NCI-H345 (cell line): Measurements from ENCODE around the gene ACRBP.
A peak's percentile ranks its signal among the peaks of the same experiment; 100 is the strongest.

ENCODE experiments used
- DNase-seq: peaks from one replicate; lab custom pipeline; 2025; lab: John Stamatoyannopoulos, UW

ACRBP gene

DNA sequence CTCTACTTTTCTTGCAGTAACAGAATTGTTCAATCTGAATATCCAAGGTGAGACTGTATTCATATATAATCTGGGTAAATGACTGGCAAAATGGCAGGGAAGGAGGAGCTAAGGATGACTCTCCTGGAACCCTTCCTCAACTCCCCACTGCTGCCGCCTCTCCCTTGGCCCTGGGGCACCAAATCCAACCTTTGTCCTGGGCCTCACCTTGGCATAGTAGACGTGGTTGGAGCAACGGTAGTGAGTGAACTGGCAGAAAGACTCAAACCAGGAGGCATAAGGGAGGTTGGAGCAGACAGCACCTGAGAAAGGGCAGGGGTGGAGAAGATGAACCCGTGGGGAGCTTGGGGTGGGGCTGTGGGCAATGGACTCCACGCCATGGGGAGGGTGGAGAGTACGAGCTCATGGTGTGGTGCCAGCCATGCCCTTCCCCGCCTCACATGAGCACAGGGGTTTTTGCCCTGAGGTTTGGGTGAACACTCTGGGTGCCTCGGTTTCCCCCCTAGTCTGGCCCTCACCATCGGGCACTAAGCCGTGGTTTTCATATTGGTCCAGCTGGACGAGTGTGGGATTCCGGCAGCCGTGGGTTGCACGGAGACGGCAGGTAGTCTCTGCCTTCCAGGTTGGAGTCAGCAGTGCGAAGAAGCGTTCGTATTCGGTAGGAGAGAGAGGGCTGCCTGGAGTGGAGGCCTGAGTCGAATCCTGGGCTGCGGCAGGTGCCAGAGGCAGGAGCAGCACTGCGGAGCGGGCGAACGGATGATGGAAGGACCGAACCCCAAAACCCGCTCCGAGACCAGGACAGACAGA lies 753 bp downstream of the ACRBP start:
- no peak for DNase-seq

DNA sequence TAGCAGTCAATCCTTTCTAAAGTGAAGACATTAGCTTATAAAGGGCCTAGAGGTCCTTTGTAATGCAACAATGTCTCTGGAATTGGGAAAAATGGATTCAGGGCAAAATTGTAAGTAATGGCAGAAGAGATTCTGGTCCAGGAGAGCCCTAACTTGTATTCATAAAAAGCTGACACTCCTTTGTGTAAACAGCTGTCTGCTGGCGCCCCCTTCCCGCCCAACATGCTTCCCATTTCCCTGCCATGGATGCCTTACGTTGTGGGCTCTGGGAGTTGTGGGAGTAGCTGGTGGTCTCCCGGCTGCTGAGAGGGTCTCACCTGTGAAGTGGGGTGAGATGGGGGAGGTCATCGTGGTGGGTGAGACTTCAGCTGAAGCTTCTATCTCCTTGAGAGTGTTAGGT lies 2.3 kb downstream of the ACRBP start:
- no peak for DNase-seq

DNA sequence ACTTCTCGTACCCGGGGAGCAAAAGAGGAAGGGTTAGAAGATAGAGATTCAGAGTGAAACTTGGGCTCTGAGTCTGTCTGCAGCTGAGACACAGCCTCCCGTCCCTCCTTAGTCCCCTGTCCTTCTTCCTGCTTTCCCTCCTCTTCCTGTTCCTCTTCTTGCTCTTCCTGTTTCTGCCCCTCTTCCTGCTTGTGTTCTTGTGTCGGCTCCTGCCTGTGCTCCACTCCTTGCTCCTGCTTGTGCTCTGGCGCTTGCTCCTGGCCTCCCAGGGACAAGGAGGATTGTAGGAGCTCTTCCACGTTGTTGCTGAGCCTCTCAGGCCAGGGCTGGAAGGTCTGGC lies 3.0 kb downstream of the ACRBP start:
- no peak for DNase-seq

DNA sequence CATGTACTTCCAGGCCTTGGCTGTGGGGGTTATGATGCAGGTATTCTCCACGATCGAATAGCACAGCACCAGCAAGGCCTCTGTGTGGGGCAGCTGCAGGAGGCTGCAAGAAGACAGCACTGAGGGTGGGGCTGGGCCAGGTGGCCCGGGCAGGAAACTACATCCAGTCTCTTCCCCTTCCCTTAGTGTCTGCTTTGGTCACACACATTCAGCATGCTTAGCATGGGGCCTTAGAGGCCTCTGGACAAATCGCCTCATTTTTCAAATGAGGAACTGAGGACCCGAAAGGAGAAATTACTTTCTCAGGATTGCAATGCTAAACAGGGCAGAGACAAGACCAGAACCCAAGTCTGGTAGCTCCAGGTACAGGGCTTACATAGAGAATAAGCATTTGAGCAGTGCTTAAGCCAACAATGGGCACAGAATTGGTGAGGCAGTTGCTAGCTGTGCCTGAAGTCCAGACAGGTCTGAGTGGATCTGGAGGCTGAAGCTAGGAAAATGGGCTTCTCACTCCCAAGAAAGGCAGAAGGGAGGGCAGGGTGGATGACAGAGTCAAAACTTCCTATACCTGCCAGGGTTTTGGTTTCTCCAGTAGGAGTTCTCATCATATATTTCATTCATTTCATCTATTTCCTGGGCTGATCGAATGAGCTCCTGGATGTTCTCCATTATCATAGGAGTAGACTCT lies 3.5 kb downstream of the ACRBP start:
- no peak for DNase-seq

DNA sequence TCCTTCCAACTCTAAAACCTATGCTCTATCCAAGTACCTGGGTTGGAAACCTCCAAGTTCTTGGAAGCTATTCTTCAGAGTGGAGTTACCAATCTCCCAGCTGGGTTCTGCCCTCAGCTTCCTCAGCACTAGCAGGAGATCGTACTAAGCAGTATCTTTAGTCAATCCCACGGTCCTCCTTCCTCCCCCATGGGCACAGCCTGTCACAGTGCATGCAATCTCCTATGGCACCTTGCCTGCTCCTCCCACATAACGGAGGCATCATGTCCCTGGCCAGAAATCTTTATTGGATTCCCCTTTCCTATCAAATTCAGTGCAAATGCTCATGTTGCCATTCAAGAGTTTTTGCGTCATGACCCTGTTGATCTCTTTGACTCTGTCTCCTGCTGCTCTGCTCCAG lies 6.1 kb downstream of the ACRBP start:
- DNase-seq, result no peak

GRCh38 chr12:6640497-6640896 lies 6.7 kb downstream of the ACRBP start:
- no peak for DNase-seq

GRCh38 chr12:6639151-6639801 lies 8.0 kb downstream of the ACRBP start:
- DNase-seq, result no peak

DNA sequence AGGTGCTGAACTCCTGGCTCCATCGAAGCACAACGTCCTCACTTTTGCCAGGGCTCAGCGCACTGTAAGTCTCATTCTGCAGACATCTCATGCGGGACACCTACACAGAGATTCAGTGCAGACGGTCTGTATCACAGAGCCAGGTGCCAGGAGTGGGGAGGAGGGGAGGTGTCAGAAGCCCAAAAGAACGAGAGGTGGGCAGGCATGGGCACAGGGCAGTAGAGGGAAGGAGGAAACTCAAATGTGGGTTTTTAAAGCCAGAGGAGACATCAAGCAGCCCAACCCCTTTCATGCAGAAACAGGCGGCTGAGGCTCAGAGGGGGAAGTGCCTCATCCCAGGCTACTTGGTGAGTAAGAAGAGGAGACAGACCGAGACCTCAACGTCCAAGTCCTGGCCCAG lies 8.9 kb downstream of the ACRBP start:
- DNase-seq, result no peak

- DNase-seq, result no peak
Measured at GRCh38 chr12:6635856-6636531, 11.2 kb downstream of the ACRBP start, which contains the start of gene LPAR5. Gene LPAR5, minus strand, starts transcription at chr12:6635959. Its CDS starts 14,711 bp downstream, at chr12:6621248.

DNA sequence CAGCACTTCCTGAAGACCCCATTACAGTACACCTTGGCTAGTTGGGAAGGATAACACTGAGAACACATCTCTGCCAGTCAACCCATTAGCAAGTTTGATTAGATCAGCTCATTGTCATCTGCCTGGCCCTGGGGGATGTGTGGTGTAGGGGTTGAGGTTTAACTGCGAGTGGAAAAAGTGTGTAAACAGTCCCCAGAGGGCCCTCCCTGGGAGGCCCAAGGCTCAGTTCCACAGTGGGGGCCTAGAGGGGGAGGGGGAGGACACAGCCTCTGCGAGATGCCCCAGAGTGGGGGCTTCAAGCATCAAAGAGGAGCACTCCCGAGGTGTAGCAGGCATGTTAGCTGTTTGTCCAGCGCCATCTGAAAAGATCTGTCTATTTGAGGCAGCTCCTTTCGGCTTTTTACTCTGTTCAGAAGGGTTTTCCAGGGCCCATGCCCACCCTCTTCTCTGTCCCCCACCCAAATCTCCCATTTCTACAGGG lies 11.8 kb downstream of the ACRBP start:
- DNase-seq, result no peak

GRCh38 chr12:6632026-6632983 lies 14.9 kb downstream of the ACRBP start:
- DNase-seq, result peak; percentile 11

GRCh38 chr12:6631549-6631961 lies 15.7 kb downstream of the ACRBP start:
- no peak for DNase-seq

- DNase-seq, result no peak
Measured at GRCh38 chr12:6630736-6631135, 16.5 kb downstream of the ACRBP start.

- peak; percentile 27 for DNase-seq
Measured at GRCh38 chr12:6627616-6628015, 19.6 kb downstream of the ACRBP start.

DNA sequence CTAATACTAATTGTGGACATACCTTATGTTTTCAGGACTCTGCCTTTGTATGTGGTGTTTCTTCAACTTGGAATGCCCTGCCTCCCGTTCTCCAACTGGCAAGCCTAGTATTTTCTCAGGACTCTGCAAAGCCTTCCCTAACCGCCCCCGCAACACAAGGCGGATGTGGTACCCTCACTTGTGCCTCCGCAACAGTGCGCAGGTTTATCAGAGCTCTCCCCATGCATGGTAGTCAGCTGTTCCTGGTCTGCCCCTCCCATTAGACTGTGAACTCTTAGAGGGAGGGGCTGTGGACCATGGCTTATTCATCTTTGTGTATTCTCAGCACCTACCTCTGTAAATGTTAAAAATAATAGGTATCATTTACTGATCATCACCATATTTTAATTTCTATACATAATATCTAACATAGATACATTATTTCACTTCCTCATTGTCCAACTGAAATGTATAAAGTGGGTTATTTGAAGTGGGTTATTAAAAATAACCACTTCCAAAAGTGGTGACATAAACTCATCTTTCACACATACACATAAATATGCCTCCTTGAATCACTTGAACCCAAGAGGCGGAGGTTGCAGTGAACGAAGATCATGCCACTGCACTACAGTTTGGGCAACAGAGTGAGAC lies 20.5 kb downstream of the ACRBP start:
- DNase-seq, result no peak

DNA sequence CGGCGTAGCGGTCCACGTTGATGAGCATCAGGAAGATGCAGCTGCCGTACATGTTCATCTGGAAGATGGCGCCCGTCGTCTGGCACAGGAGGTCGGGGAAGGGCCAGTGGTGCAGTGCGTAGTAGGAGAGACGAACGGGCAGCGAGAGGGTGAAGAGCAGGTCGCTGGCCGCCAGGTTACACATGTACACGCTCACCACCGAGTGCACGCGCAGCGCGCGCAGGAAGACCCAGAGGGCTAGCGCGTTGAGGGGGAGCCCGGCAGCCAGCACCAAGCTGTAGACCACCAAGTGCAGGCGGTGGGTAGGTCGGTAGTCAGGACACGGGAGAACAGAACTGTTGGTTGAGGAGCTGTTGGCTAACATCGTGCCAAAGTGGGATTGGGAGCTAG lies 26.4 kb downstream of the ACRBP start:
- no peak for DNase-seq

- no peak for DNase-seq
Measured at GRCh38 chr12:6620137-6620884, 26.9 kb downstream of the ACRBP start.

- DNase-seq, result no peak
Measured at GRCh38 chr12:6618483-6619225, 28.6 kb downstream of the ACRBP start.

DNA sequence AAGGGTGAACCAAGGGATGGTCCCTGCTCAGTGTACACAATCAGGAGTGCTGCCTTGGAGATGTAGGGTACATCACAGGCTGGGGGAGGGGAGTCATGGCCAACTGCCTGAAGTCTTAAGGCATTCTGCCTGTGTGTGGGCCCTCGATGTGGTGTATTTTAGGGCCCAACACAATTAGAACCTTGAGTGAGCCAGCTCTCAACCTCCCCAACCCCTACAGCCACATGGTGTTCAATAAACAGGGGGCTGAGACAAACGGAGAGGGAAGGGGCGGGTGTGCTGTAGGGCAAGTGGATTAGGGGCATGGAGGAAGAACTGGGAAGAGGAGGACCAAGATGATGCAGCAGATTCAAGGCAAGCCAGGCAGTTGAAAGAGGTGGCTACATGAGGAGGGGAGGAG lies 31.4 kb downstream of the ACRBP start:
- no peak for DNase-seq
